HG02571 (cell line): Measurements from ENCODE around the gene PEX3.

Experiments
- ATAC-seq: cut with Tn5 transposase; IDR thresholded peaks from one replicate; pipeline ENCODE4 v1.9.1; 2021; ENCODE audit warnings: mild to moderate bottlenecking, moderate library complexity; ENCODE audit not compliant: unreplicated experiment

The PEX3 gene

DNA sequence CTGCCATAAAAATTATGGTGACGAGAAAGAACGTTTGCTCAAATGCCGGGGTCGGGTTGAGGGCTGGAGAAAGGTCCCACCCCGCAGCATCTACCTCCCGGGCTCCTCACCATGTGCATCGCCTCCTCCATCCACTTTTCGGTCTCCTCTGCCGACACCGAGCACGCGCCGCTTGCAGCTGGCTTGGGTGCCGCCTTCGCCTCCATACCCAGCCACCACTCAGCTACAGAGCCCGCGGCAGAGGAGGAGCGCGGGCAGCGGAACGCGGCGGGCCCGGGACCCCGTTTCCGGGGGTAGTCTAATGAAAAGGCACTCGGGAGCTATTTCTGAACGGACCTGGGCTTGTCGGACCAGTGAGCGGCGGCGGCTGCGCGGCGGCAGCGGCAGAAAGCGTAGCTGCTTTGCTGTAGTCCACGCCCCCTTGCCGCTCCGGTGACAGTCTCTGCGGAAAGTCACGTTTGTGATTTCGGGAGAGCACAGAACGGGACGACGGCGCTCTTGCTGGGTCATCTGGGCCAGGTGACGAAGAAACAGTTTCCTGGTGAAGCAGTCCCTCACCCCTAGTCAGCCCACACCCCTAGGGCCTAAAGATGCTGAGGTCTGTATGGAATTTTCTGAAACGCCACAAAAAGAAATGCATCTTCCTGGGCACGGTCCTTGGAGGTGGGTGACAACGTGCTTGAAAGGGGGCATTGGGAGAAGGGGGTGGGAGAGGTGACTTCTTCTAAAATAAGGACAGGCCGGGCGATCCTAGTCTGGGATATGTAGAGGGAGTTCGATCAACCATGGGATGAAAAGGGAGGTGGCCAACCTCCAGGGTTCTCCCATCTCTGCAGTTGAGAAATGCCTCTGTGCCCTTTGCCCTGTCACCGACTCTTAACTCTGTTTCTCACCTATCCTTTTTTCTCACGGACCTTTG is at the start of gene PEX3, which contains the start of gene ADAT2:
PEX3 (plus strand) TSS at position 353 of the 919 bp plus-strand sequence; CDS start at position 591, 238 bp downstream.
ADAT2 (minus strand) TSS at position 243 of the 919 bp plus-strand sequence; CDS start at position 206, 37 bp downstream.
- ATAC-seq: peak; percentile 98

DNA sequence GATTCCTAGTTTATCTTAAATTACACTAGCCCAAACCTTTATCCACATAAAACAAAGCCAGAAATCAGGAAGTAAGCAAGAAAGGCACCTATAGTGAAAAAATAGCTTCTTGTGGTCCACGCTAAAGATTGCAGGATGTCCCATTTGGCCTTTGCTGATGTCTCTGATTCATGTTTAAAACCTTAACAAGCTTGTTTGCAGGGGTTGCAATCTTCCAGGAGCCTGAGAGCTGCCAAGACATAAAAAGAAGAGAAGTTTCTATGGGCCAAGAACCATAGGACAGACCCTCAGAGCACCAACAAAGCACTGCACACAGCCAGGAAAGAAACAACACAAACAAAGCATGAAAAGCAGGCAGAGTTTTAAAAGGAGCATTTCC is 49.5 kb upstream of the PEX3 start:
- ATAC-seq: no peak

- no peak for ATAC-seq
Measured at GRCh38 chr6:143401636-143402370, 48.8 kb upstream of the PEX3 start.

GRCh38 chr6:143402721-143403336 is 47.8 kb upstream of the PEX3 start:
- ATAC-seq: no peak

DNA sequence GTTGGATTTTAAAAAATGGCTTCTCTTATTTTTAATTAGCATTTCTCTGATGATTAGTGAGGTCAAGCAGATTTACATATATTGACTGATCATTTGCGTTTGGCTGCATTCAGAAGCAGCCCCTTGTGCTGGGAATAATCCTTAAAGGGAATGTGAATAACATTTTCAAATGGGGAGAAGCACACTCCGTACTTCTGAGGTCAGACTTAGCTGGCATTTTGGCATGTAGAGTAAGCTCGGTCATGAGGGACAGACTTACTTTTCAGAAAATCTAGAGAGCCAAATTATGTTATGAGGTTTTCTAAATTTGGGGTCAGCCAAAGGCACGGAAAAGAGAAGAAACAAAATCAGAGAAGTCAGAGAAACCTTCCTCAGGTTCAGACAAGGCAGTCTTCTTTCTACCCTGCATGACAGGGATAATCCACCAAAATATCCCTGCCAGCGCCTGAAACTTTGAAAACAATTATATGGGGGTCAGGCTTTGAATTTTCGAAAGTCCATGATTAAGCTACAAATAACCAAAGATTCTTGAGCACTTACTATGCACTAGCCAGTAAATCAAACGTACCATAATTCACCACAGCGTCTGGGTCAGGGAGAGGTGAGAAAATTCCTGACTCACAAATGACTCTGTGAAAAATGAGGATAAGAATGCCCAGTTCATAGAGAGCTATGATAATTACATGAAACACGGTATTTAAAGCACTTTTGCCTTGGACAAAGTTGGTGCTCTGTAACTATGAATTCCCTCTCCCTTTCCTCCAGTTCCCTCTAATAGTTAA is 45.0 kb upstream of the PEX3 start:
- ATAC-seq: no peak

GRCh38 chr6:143406673-143407072 is 43.9 kb upstream of the PEX3 start:
- ATAC-seq: no peak

DNA sequence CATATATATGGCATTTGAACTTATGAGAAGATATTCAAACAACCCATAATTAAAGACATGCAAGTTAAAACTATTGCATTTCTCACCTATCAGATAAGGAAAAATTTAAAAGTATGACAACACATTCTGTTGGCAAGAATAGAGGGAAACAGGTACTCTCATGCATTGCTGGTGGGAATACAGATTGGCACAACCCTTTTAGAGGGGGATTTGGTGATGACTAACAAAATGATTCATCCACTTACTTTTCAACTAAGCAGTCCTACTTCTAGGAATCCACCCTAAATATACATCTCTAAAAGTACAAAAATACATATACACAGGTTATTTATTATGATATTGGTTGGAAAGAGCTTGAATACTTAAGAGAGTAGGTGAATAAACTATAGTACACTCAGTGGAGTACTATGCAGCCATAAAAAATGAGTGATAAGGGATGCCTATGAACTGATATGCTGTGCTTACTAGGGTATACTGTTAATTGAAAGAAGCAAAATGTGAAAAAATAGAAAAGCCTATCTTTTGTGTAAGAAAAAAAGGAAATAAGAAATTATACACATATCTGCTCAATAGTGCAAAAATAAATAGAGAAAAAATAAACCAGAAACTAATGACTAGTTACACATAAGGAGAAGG is 42.3 kb upstream of the PEX3 start:
- no peak for ATAC-seq

DNA sequence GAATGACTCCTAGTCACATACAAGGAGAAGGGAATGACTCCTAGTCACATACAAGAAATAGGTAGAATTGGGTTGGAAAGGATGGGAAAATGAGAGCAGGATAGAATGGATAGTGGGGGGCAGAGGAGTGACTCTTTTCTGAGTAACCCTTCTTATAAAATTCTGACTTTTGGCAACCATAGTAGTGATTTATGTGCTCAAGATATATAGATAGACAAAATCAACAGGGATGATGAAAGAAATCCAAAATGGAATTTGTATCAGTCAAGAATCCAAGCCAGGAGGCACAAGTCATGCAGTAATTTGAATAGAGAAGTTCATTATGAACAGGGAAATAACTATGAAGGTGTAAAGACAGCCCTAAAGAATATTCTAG is 41.8 kb upstream of the PEX3 start:
- ATAC-seq: no peak

GRCh38 chr6:143410859-143411270 is 39.7 kb upstream of the PEX3 start:
- no peak for ATAC-seq

- ATAC-seq: no peak
Measured at GRCh38 chr6:143414769-143415168, 35.8 kb upstream of the PEX3 start.

- ATAC-seq: no peak
Measured at GRCh38 chr6:143419526-143419925, 31.1 kb upstream of the PEX3 start.

DNA sequence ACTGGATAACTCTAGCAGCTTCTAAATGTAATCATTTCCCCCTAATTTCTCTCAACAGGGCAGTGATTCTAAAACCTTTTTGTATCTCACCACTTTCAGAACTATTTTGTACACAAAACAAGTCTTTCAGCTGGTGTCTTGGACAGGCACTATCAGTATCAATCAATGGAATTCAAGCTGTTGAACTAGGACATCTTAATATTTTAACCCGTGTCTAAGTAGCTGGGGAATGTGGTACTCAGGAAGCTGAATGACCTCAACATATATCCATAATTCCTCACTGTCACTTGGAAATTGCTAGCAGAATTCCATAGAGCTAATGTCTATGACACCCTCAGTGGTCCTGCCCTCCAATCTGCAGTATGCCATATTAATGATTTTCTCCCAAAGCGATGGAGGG is 24.6 kb upstream of the PEX3 start:
- no peak for ATAC-seq

- ATAC-seq: peak; percentile 100
Measured at GRCh38 chr6:143427109-143427817, 23.3 kb upstream of the PEX3 start.

DNA sequence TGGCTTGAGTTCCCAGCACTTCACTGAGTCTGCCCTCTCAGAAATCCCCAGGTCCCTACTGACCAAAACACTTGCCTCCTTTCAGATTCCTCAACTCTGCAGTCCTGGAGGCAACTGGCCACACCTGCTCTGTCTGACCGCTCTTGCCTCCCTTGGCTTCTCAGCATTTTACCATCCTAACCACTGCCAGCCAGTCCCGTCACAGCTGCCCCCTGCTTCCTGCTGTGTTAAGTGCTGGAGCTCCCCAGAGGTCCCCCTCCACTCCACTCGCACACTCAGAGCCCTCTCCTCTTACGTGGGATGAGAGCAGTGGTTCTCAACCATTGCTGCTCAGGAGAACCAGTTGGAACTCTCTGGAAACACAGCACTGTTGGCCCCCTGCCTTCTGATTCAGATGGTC is 20.6 kb upstream of the PEX3 start:
- no peak for ATAC-seq

GRCh38 chr6:143431226-143431625 is 19.4 kb upstream of the PEX3 start:
- ATAC-seq: no peak

DNA sequence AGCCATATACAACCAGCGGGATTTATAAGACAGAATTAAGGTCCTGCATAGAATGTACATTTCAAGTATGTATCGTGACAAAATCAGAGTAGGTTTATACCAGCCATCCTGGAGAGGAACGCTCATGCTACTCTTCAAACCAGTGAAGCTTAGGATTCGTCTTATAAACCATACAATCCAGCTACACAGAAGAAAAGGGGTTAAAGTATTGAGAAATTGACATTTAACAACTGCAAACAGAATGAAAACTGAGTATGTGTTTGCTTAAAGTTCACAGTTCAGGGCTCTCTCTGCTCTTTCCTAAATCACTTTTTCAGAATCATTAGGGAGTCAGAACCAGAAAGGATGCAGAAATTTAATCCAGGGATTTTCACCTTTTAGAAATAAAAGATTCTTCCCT is 18.0 kb upstream of the PEX3 start:
- no peak for ATAC-seq

DNA sequence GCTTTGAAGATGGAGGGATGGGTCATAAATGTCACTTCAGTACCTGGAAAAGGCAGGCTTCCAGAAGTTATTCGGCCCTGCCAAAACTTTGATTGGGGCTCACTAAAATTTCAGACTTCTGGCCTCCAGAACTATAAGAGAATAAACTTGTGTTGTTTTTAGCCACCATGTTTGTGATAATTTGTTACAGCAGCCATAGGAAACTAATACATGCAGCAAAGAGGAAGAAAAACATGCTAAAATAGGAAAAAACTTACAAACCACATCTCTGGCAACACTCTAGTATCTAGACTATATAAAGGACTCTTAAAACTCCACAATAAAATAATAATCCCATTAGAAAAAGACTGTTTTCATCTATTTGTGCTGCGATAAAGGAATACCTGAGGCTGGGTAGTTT is 9.6 kb upstream of the PEX3 start:
- ATAC-seq: no peak

- ATAC-seq: no peak
Measured at GRCh38 chr6:143441680-143442545, 8.7 kb upstream of the PEX3 start.

DNA sequence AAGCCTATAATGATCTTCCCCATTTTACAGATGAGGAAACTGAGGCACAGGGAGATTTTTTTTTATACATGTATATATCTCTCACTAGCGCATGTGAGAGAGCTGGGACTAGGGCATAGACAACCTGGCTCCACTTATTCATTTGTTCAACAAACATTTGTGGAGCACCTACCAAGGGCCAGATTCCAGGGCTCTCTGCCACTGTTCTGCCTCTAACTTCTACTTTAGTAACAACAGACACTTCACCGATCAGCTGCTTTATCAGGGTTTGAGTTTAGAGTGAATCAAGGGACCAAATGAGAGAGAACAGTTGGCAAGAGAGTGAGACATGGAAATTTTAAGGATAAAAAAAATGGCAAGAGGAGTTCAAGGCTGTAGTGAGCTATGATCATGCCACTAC is 7.5 kb upstream of the PEX3 start:
- no peak for ATAC-seq
